ENCODE data around the gene POLR1E.

DNA sequence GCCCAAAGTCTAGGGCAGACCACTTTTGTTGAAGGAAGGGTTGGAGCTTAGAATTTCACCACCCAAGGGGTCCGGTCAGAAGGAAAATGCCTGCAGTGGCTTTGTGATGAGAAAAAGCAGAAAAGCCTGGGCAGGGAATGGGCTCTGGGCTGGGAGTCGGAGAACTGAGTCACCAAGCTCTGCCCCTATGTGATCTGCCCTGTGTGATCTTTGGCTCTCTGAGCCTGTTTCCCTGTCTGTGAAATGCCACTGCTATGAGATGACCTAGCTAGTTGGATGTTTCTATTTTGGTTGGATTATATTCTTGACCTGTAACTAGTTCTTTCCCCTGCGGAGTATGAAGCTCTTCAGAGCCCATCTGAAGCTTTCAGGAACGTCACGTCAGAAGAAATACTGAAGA, 9.8 kb downstream of the POLR1E start:
- TF ChIP-seq, protein P1, sequence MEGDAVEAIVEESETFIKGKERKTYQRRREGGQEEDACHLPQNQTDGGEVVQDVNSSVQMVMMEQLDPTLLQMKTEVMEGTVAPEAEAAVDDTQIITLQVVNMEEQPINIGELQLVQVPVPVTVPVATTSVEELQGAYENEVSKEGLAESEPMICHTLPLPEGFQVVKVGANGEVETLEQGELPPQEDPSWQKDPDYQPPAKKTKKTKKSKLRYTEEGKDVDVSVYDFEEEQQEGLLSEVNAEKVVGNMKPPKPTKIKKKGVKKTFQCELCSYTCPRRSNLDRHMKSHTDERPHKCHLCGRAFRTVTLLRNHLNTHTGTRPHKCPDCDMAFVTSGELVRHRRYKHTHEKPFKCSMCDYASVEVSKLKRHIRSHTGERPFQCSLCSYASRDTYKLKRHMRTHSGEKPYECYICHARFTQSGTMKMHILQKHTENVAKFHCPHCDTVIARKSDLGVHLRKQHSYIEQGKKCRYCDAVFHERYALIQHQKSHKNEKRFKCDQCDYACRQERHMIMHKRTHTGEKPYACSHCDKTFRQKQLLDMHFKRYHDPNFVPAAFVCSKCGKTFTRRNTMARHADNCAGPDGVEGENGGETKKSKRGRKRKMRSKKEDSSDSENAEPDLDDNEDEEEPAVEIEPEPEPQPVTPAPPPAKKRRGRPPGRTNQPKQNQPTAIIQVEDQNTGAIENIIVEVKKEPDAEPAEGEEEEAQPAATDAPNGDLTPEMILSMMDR (conservative IDR thresholded peaks at IDR 0.05): no peak
- no peak for TF ChIP-seq ZFX (IDR thresholded peaks at IDR 0.05)

All from C4-2B (cell line).